ENCODE results near the gene HIP1. TPM values are rescaled to one million over a fixed set of nuclear protein-coding genes. Genes with fewer than 3 reads are reported as not detected.

HIP1 gene
- polyA plus RNA-seq, 1 of the 3 experiments (the other 2 are of a cell fraction), result 11.3 TPM

- Histone ChIP-seq H3K9me3 (no peaks in the 10 kb centered on the region), H3K27ac (ENCODE audit: low read depth in 2 of 2, low read length in 1 of 2) (peak overlapping the region; percentile 24 to 53; a peak in 3 of 4 replicates), H3K4me1 (ENCODE audit: control insufficient read depth in 1 of 2, insufficient read depth in 2 of 2, low read depth in 1 of 2, low read length in 1 of 2) (peaks cover 0 to 5% of the 10 kb centered on the region in 2 experiments; a peak in 1 of 4 replicates), H3K9ac (peak overlapping the region; percentile 85), H2AFZ (ENCODE audit: low read depth) (peak overlapping the region; percentile 99), H3K36me3 (replicated peaks in 1 of 2; ENCODE audit: control insufficient read depth in 1 of 2, insufficient read depth in 2 of 2, low read length in 1 of 2) (no peaks in the 10 kb centered on the region), H3K4me3 (ENCODE audit: low read depth in 2 of 2, low read length in 1 of 2) (peak overlapping the region; percentile 71 to 99), H3K79me2 (ENCODE audit: insufficient read depth) (no peaks in the 10 kb centered on the region), H3K4me2 (peak overlapping the region; percentile 100), H3K27me3 (ENCODE audit: insufficient read depth) (no peaks in the 10 kb centered on the region), H3K9me2 (no peaks in the 10 kb centered on the region), H3F3A (replicated peaks; ENCODE audit: insufficient read depth) (peaks cover 9% of the 10 kb centered on the region), H4K20me1 (ENCODE audit: insufficient read depth) (no peaks in the 10 kb centered on the region)
- CTCF ChIA-PET, result interaction anchor here (0.9 to 2.4 kb wide), 4 partner anchors 12 to 127 kb away, joined by 3 to 16 read pairs (median 4); no protein-coding TSS in a partner anchor
- WGBS (ENCODE audit: low lambda C conversion rate), result under 1% methylated on average over 31 of the region's 89 CpGs
- peak; percentile 100 for DNase-seq
- POLR2A ChIA-PET, result no interaction called here
- no peak for TF ChIP-seq FOXM1 (IDR thresholded peaks at IDR 0.05; ENCODE audit: low read depth)
- no peak for TF ChIP-seq CTCF (IDR thresholded peaks at IDR 0.05)
- peak; percentile 43; the same call in 1 of the 2 replicates for TF ChIP-seq POLR2AphosphoS5 (IDR thresholded peaks at IDR 0.05; ENCODE audit: low read depth, low read length)
- no peak for TF ChIP-seq RCOR1 (IDR thresholded peaks at IDR 0.05; ENCODE audit: low read length)
- TF ChIP-seq SIN3A (IDR thresholded peaks at IDR 0.05; ENCODE audit: borderline replicate concordance, low read depth, low read length), result no peak
- no peak for TF ChIP-seq ZBTB33 (IDR thresholded peaks at IDR 0.05; ENCODE audit: borderline replicate concordance, low read depth)
- TF ChIP-seq EP300 (IDR thresholded peaks at IDR 0.05; ENCODE audit: borderline replicate concordance in 1 of 2, low read depth in 1 of 2, low read length in 1 of 2), result no peak
- TF ChIP-seq, protein P1, sequence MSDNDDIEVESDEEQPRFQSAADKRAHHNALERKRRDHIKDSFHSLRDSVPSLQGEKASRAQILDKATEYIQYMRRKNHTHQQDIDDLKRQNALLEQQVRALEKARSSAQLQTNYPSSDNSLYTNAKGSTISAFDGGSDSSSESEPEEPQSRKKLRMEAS (IDR thresholded peaks at IDR 0.05; ENCODE audit: low read depth), result no peak
- TF ChIP-seq NRF1 (IDR thresholded peaks at IDR 0.05; ENCODE audit: low read depth, low read length), result peak; percentile 33; the same call in 1 of the 2 replicates
- peak; percentile 69; the same call in 1 of the 2 replicates for TF ChIP-seq MXI1 (IDR thresholded peaks at IDR 0.05; ENCODE audit: low read depth, low read length)
- TF ChIP-seq TAF1 (IDR thresholded peaks at IDR 0.05; ENCODE audit: borderline replicate concordance, low read depth, low read length), result peak; percentile 19; the same call in 1 of the 2 replicates
- TF ChIP-seq RXRA (IDR thresholded peaks at IDR 0.05; ENCODE audit: borderline replicate concordance, low read depth), result no peak; the same call in 1 of the 2 replicates
- no peak for TF ChIP-seq FOXJ3 (CRISPR knock-in tag; IDR thresholded peaks at IDR 0.05)
- TF ChIP-seq, protein P2, sequence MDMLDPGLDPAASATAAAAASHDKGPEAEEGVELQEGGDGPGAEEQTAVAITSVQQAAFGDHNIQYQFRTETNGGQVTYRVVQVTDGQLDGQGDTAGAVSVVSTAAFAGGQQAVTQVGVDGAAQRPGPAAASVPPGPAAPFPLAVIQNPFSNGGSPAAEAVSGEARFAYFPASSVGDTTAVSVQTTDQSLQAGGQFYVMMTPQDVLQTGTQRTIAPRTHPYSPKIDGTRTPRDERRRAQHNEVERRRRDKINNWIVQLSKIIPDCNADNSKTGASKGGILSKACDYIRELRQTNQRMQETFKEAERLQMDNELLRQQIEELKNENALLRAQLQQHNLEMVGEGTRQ (IDR thresholded peaks at IDR 0.05; ENCODE audit: borderline replicate concordance, low read depth, low read length), result no peak
- TF ChIP-seq JUND (IDR thresholded peaks at IDR 0.05), result no peak
- TF ChIP-seq, protein P3, sequence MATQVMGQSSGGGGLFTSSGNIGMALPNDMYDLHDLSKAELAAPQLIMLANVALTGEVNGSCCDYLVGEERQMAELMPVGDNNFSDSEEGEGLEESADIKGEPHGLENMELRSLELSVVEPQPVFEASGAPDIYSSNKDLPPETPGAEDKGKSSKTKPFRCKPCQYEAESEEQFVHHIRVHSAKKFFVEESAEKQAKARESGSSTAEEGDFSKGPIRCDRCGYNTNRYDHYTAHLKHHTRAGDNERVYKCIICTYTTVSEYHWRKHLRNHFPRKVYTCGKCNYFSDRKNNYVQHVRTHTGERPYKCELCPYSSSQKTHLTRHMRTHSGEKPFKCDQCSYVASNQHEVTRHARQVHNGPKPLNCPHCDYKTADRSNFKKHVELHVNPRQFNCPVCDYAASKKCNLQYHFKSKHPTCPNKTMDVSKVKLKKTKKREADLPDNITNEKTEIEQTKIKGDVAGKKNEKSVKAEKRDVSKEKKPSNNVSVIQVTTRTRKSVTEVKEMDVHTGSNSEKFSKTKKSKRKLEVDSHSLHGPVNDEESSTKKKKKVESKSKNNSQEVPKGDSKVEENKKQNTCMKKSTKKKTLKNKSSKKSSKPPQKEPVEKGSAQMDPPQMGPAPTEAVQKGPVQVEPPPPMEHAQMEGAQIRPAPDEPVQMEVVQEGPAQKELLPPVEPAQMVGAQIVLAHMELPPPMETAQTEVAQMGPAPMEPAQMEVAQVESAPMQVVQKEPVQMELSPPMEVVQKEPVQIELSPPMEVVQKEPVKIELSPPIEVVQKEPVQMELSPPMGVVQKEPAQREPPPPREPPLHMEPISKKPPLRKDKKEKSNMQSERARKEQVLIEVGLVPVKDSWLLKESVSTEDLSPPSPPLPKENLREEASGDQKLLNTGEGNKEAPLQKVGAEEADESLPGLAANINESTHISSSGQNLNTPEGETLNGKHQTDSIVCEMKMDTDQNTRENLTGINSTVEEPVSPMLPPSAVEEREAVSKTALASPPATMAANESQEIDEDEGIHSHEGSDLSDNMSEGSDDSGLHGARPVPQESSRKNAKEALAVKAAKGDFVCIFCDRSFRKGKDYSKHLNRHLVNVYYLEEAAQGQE (IDR thresholded peaks at IDR 0.05; ENCODE audit: low read depth, low read length), result no peak
- TF ChIP-seq SMC3 (IDR thresholded peaks at IDR 0.05; ENCODE audit: low read depth, low read length), result peak; percentile 15; the same call in 1 of the 2 replicates
- TF ChIP-seq RFX5 (IDR thresholded peaks at IDR 0.05; ENCODE audit: low read length), result no peak
- no peak for TF ChIP-seq GATA2 (CRISPR knock-in tag; IDR thresholded peaks at IDR 0.05)
- TF ChIP-seq GABPA (IDR thresholded peaks at IDR 0.05; ENCODE audit: low read depth), result peak; percentile 52; the same call in 1 of the 2 replicates
- TF ChIP-seq MEF2A (IDR thresholded peaks at IDR 0.05; ENCODE audit: borderline replicate concordance, low read depth), result no peak
- TF ChIP-seq RAD21 (IDR thresholded peaks at IDR 0.05; ENCODE audit: low read length), result no peak
- no peak for TF ChIP-seq CHD2 (IDR thresholded peaks at IDR 0.05; ENCODE audit: low read length, partially characterized antibody)
Observed at GRCh38 chr7:75738975-75739795, 444 bp upstream of the HIP1 start.
